Measurements from ENCODE around the gene MAOB.
"Not testable (repeated sequence)": the region's sequence is repeated elsewhere in the genome, so short reads cannot be mapped to it uniquely, and the experiment has no call there.

The MAOB gene

DNA sequence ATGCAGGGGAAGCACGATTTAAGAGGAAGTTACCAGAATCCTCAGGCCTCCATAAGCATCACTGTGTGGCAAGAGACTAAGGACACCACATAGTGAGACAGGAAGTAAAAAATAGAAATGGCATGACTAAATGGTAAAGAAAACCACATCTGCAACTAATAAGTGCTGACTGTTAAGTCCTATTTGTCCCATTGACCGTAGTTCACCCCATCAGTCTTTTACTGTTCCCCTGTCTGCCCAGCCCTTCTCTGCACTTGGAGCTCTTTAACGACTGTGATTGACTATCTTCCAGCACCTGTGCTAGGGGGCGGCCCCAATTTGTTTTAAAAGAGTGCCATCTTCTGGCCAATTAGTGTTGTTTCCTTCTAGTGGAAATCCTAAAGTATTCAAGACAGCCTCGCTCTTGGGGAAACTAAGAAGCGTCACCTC is 132.0 kb downstream of the MAOB start:
- DNase-seq, result peak; percentile 8

DNA sequence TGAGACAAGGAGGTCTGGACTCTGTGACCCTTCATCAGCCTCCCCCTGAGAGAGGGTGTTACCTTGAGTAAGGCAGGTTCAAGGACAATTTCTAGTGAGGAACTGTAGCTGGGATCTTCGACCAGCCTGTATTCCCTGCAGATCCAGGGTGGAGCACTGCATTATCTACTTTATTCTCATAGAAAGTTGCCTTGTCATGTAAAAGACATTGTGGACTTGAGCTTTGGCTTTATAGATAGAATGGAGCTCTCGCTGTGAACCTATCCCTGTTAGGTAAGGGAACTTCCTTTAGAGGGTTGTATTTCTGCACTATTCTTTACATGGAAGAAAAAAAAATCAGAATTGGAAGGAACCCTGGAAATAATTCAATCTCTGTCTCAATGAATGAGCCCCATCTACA is 134.8 kb downstream of the MAOB start:
- no peak for DNase-seq

DNA sequence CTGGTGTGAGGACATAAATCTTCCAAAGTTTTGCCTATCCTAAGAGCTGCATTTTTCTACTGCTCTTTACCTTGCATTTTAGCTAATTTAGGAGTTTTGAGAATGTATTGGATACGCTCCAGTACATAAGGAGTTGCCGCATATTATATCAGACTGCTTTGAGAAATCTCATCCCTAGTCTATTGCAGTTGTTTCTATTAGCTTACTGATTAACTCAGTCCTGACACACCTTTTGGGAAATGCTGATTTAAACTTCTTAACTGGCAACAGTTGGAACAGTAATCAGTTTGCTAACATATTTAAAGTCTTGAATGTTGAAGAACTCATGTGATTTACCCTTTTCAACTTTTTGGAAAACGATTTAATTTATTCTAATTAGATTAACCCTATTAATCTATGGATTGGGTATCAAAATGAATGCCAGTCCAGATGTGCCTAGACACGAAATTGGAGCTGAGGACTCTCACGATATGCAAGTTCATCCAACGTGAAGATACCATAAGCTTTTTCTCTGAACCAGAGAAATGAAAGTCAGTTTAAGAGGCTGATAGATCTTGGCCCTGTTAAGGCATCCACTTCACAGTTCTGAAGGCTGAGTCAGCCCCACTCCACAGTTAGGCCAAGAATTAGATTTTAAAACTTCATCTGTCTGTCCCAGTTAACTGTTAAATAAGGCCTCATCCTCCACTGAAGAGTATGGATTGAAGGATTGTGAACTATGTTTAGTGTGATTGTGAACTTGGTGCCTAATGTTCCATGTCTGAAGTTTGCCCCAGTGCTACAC is 136.1 kb downstream of the MAOB start:
- DNase-seq, result no peak

DNA sequence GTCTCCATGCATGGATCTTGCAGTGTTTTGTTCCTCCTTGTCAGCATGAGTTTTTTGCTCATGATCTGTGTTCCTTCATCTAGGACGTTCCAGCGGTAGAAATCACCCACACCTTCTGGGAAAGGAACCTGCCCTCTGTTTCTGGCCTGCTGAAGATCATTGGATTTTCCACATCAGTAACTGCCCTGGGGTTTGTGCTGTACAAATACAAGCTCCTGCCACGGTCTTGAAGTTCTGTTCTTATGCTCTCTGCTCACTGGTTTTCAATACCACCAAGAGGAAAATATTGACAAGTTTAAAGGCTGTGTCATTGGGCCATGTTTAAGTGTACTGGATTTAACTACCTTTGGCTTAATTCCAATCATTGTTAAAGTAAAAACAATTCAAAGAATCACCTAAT is 138.0 kb downstream of the MAOB start:
- no peak for DNase-seq

DNA sequence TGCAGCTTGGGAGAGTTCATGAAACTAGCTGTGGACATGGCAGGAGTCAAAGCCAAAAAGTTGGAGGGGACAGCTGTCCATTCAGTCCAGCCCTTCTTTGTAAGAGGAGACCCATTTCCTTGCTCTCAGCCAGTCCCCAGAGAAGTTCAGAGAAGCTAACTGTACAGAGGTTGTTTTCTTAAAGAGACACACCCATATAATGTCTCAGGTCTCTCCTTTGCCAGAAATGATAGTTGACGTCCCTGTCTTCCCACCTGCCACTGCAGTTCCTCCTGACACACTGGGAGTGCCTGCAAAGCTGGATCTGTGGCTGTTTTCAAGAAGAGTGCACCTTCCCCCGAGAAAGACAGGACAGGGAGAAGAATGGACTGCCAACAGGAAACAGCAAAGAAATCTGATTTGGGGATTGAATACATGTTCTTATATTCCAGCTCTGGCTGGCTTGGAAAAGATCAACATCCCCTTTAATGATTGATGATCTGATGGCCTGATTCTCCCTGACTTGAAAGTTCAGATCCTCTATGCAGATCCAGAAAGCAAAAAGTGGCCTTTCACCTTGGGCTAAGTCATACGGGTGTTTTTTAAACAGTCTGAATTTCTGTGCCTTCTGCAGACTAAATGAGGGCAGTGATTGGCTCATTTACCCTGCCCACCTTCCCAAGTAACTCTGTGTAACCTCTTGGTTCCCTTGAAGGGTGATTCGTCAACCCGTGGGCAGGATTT is 139.0 kb downstream of the MAOB start:
- no peak for DNase-seq

DNA sequence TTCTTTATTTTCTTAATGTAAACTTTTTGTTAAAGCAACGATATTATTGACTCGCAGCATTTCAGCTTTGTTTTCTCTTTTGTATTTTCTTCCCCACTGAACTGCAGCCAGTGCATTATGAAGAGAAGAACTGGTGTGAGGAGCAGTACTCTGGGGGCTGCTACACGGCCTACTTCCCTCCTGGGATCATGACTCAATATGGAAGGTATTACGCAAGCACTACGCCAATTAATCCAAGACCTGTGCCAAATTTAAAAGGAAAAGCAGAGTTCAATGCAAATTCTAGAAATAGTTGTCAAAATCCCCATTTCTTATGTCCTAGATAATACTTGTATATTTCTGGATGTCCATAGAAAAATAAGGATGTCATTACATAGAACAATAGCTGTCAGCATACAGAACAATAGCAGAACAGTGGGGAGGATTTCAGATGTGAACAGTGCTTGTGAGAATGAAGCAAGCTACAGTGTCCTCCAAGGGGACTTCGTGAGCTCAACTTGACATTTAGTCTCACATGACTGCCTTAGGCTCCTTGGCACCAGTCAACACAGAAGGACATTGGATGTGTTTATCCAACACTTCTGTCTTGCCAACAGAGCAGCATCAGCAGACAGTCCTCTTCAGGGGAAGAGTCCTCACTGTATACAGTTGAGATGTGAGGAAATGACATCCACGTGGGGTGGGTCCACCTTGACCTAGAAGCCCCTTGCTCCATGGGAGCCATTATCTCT is 140.2 kb downstream of the MAOB start:
- DNase-seq, result no peak

DNA sequence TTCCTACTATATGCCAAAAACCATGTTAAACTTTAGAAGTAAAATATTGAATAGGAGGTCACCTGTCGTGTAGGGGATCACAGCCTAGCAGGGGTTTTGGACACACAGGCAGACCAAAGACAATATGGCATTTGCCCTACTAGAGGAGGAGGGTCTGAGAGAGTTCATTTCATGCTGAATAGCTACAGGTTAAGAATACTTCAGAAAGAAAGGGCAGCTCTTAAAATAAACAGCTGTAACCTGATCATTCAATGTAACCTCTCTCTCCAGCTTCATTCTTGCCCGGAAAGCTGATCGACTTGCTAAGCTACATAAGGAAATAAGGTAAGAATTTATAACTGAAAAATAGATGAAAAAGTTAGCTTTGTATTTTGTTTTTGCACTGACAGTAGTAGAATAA is 146.3 kb downstream of the MAOB start:
- no peak for DNase-seq

DNA sequence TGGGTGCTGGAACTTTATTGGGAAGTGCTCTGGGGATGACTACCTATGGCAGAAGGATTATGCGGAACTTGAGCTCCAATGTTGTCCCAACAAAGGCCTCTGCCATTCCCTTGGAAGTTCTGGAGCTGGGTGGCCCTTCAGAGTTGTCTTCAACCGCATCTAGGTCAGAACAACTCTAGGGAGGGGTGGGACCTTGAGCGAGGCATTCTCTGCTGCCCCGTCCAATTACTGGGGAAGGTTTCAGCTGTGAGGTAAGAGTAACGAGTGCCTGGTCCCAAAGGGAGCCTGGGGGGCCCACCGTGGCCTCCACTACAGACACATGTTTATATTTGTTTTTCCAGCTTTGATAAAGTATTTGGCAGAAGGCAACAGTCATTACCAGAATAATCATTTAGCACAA is 146.7 kb downstream of the MAOB start:
- no peak for DNase-seq

DNA sequence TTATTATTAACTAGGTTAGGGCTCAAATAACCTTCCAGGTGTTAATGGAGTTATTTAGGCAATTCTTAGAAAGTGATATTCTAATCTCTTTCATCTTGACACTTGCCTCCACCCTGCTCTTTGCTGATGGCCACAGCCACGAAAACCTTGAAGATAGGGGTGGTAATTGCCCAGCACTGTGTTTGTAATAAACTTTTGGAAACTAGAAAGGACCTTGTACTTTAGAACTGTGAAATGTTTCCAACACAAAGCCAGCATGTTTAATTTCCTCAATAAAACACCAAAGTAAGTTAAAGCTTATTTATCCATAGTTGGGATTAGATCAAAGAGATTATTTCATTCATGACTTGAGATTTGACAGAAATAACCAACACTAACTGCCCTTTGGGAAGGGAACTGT is 147.8 kb downstream of the MAOB start:
- no peak for DNase-seq

DNA sequence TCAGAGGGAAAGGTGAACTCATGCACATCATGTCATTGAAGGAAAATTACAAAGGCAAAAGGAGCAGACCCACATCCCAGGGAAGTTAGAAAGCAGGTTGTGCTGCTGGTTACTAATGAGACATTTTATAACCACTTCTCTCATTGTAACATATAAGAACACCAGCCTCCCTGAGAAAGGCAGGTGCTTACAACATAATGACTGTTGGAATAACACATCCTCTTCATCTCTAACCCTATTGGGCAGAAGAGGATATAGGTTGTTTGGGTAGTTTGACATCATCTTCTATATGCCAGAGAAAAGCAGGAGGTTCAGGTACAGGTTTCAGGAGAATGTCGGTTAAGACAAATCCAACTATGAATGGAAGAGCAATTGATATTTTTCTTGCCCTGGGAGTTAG is 148.6 kb downstream of the MAOB start:
- no peak for DNase-seq

DNA sequence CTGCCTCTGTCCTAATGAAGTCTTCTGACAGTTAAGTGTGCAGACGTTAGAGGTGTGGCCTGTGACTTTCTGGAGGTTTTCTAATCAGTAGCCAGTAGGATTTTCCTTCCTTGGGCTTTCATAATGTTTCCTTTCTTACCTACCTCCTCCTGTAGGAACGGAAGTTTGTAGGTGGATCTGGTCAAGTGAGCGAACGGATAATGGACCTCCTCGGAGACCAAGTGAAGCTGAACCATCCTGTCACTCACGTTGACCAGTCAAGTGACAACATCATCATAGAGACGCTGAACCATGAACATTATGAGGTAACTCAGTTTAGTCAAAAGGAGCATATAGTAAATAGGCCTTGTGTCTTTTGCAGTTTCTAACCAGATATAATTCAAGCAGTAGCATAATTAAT is 151.2 kb downstream of the MAOB start:
- DNase-seq, result no peak

DNA sequence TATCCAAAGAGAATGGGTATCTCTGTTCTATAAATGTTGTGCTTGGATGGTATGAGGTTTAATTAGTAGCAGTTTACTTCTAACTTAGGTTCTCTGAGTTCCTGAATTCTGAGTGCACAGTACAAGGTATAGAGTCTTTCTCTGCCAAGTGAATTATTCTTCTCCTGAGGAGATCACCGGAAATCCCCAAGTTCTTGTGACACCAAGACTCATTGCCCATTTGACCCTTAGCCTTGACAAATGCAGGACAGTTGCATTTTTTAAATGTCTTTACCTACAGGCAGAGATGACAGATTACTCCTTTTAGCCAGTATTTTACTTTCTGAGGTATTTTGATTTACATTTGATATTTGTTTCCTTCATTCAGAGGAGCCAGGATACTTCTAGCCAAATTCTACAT is 153.3 kb downstream of the MAOB start:
- no peak for DNase-seq

DNA sequence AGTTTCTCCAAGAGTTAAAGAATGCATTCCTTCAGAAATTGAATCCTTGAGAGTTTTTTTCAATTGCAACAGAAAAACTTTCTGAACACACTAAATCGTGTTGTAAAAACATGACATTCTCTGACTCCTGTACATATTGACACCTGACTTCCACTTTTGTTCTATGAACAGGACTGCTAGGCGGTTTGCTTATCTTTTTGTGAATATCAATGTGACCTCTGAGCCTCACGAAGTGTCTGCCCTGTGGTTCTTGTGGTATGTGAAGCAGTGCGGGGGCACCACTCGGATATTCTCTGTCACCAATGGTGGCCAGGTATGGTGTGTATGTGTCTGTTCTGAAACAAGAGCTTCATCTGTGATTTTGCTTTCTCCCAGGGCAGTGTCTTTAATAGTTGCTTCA is 154.2 kb downstream of the MAOB start:
- DNase-seq, result no peak

DNA sequence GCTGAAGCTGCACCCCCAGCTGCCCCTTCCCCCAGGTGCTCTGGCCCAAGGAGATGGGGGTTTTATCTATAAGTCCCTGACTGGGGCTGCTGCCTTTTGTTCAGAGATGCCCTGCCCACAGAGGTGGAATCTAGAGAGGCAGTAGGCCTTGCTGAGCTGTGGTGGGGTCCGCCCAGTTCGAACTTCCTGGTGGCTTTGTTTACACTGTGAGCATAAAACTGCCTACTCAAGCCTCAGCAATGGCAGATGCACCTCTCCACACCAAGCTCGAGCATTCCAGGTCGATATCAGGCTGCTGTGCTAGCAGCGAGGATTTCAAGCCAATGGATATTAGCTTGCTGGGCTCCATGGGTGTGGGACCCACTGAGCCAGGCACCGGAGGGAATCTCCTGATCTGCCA is 155.0 kb downstream of the MAOB start:
- DNase-seq, result not testable (repeated sequence)

DNA sequence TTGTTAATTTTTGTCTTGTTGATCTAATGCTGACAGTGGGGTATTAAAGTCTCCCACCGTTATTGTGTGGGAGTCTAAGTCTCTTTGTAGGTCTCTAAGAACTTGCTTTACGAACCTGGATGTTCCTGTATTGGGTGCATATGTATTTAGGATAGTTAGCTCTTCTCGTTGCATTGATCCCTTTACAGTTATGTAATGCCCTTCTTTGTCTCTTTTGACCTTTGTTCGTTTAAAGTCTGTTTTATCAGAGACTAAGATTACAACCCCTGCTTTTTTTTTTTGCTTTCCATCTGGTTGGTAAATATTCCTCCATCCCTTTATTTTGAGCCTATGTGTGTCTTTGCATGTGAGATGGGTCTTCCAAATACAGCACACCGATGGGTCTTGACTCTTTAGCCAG is 157.0 kb downstream of the MAOB start:
- not testable (repeated sequence) for DNase-seq

DNA sequence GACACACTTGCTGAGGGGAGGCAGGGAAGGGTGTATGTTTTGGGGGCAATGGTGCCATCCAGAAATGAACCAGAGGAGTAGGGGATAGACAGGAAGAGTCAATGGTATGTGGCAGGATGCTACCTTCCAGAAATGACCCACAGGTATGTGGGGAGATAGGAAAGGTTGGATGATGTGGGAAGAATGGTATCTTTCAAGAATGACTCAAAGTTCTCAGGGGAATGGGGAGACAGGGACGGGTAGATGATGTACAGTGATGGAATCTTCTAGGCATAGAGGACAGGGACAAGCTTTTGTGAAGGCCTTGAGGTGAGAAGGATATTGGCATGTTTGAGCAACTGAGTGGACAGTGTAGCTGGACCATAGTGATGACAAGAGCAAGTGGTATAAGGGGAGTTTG is 161.3 kb downstream of the MAOB start:
- no peak for DNase-seq

DNA sequence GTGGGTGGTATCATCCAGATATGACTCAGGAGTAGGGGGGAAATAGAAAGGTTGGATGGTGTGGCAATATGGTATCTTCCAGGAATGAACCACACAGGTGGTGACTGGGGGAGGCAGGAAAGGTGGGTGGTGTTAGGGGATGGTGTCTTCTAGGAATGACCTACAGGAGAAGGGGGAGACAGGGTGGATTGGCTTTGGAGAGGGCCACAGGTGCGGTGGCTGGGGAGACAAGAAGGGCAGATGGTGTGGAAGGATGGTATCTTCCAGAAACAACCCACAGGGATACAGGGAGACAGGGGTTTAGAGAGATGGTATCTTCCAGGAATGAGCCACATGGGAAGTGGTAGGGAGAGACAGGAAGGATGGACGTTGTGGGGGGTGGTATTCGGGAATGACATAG is 162.2 kb downstream of the MAOB start:
- no peak for DNase-seq

DNA sequence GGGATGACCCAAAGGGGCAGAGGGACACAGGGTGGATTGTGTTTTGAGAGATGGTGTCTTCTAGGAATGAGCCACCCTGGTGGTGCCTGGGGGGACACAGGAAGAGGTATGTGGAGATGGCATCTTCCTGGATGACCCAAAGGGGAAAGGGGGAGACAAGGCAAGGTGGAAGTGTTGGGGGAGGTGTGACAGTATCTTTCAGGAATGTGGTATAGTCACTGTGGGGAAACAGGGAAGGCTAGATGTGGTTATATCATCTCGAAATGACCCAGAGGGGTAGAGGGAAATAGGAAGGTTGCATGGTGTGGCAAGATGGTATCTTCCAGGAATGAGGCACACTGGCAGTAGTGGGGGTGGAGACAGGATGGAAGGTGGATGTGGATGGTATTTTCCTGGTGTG is 163.3 kb downstream of the MAOB start:
- no peak for DNase-seq

DNA sequence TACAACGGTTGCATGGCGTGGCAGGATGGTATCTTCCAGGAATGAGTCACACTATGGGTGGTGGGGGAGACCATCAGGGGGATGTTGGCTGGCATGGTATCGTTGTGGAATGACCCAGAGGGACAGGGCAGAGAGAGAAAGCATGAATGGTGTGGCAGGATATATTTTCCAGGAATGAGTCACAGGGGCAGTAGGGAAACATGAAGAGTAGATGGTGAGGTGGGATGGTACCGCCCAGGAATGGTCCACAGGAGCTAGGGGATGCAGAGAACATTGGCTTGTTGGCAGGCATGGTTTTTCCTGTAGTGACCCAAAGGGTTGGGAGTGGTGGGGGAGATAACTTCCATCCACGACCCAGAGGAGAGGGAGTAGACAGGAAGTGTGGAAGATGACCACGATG is 163.7 kb downstream of the MAOB start:
- DNase-seq, result no peak

DNA sequence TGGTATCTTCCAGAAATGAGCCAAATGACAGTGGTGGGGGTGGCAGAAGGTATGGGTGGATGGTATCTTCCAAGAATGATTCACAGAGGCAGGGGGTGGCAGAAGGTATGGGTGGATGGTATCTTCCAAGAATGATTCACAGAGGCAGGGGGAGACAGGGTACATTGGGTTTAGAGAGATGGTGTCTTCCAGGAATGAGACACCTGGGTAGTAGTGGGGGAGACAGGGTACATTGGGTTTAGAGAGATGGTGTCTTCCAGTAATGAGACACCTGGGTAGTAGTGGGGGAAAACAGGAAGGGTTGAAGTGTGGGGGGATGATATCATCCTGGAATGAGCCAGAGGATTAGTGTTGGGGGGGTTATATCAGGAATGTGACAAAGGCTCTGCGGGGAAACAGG is 164.2 kb downstream of the MAOB start:
- DNase-seq, result no peak

DNA sequence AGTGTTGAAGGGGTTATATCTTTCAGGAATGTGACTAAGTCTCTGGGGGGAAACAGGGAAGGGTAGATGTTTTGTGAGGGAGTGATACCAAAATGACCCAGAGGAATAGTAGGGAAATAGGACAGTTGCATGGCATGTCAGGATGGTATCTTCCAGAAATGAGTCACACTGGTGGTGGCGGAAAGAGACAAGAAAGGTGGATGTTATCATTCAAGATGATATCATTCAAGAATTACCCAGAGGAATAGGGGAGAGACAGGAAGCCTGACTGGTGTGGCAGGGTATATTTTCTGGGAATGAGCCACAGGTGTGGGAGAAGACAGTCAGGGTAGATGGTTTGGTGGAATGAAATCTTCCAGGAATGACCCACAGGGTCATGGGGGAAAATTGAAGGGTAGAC is 165.1 kb downstream of the MAOB start:
- DNase-seq, result no peak

DNA sequence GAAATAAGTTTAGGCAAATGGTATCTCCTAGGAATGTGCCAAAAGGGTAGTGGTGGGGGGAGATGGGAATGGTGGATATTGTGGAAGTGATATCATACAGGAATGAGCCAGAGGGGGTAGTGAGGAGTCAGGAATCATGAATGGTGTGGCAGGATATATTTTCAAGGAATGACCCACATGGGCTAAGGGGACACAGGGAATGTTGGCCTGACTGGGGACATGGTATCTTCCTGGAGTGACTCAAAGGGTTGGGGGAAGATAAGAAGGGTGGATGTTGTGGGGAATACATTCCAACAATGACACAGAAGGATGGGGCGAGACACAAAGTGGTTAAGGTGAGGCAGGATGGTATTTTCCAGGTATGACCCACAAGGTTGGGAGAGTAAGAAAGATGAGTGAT is 165.6 kb downstream of the MAOB start:
- no peak for DNase-seq

All from stimulated activated CD4-positive, alpha-beta T cell treated with anti-CD3 and anti-CD28 coated beads, Interleukin-4, amount 100 ng/mL, for 1 hour (primary cell).